K562 (cell line): Measurements from ENCODE around the gene RGS9BP. TPM values are rescaled to one million over a fixed set of nuclear protein-coding genes. Genes with fewer than 3 reads are reported as not detected.
A peak's percentile ranks its signal among the peaks of the same experiment; 100 is the strongest.

ENCODE experiments used
- CBFB ChIP-seq: sonication (generic); formaldehyde crosslinking; IDR thresholded peaks from 2 replicates; pipeline ENCODE4 v1.4.0; 2020; ENCODE audit warnings: mild to moderate bottlenecking, missing genetic modification reagents
- NR3C1 ChIP-seq: sonication (generic); formaldehyde crosslinking; IDR thresholded peaks from 2 replicates; pipeline ENCODE4 v1.8.1; 2022; ENCODE audit warnings: missing genetic modification reagents
- SRSF3 ChIP-seq: fragments of 200-400 bp; formaldehyde crosslinking; IDR thresholded peaks from 2 replicates; pipeline ENCODE4 v1.6.1; 2016; ENCODE audit warnings: mild to moderate bottlenecking, low read length, moderate library complexity; ENCODE audit not compliant: insufficient read depth
- TCF3 ChIP-seq: sonication (generic); formaldehyde crosslinking; IDR thresholded peaks from 2 replicates; pipeline ENCODE4 v1.4.0; 2020; ENCODE audit warnings: mild to moderate bottlenecking, missing genetic modification reagents
- ZBTB12 ChIP-seq: fragments of 250-450 bp; sonication (Bioruptor Pico); IDR thresholded peaks from 2 replicates; pipeline ENCODE4 v1.4.0; 2020
- polyA plus RNA-seq, 8 experiments: library from polyadenylated mRNA; depleted of rRNA in 4 of 8; stranded (reverse) in 5 of 8; unstranded in 3 of 8; fragments of >200 nt; fragmentation: Nextera tagmentation in 2 of 8; fragmentation: Illumina TruSeq in 1 of 8; extraction: Ambion mirVana in 2 of 8; extraction: Trizol in 1 of 8; gene quantifications; 2 replicates each; pipeline versions ENCODE4 v1.2.1 to v1.2.3, GENCODE V29; 2011 to 2014; ENCODE audit warnings: inconsistent platforms in 1 of 8, missing spikeins in 1 of 8
- total RNA-seq, 7 experiments: library from RNA; depleted of rRNA in 6 of 7; stranded (reverse); fragments of >200 nt in 6 of 7; fragmentation: Illumina TruSeq in 2 of 7; extraction: Trizol in 2 of 7; gene quantifications; 2 replicates each; pipeline versions ENCODE4 v1.2.1 to v1.2.3, GENCODE V29; 2011 to 2021; ENCODE audit warnings: low replicate concordance in 1 of 7
- TF ChIP-seq, protein P1 (sequence below): fragments of 450-650 bp; formaldehyde crosslinking; IDR thresholded peaks from 2 replicates; pipeline ENCODE4 v1.4.0; 2020; ENCODE audit warnings: mild to moderate bottlenecking, moderate library complexity
- TF ChIP-seq, protein P2 (sequence below): fragments of 250-450 bp; sonication (Bioruptor Pico); IDR thresholded peaks from 2 replicates; pipeline ENCODE4 v1.9.0; 2021; ENCODE audit warnings: mild to moderate bottlenecking

Gene RGS9BP
- total and polyA plus RNA-seq, 9 of the 15 experiments (the other 6 are each of a cell fraction or from before 2014, with no cell fraction given): 0.03 to 1.3 (median 0.49) TPM

DNA sequence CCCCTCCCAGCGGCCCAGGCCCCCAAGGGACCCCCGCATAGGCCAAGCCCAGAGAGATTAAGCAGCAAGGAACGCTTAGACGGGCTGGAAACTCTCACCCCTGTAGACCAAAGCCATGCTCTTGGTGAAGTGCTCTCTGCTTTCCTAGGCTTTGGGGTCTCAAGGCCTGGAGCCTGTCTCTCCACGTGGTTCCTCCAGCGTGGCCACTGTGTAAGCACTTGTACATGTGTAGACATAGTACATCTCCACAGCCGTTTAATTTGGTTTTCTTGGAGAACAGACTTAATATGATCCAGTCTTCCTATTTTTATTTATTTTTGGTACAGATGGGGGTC is 17.0 kb downstream of the RGS9BP start (continued):
- TF ChIP-seq, protein P1, sequence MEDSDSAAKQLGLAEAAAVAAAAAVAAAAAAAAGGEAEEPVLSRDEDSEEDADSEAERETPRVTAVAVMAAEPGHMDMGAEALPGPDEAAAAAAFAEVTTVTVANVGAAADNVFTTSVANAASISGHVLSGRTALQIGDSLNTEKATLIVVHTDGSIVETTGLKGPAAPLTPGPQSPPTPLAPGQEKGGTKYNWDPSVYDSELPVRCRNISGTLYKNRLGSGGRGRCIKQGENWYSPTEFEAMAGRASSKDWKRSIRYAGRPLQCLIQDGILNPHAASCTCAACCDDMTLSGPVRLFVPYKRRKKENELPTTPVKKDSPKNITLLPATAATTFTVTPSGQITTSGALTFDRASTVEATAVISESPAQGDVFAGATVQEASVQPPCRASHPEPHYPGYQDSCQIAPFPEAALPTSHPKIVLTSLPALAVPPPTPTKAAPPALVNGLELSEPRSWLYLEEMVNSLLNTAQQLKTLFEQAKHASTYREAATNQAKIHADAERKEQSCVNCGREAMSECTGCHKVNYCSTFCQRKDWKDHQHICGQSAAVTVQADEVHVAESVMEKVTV (CRISPR knock-in tag): no peak
- TF ChIP-seq TCF3 (CRISPR knock-in tag) (no peak), SRSF3 (0 out of 2 replicates have a peak, but pooled peaks have one; percentile 65), CBFB (CRISPR knock-in tag) (no peak), ZBTB12 (no peak), NR3C1 (CRISPR knock-in tag) (no peak)
- TF ChIP-seq, protein P2, sequence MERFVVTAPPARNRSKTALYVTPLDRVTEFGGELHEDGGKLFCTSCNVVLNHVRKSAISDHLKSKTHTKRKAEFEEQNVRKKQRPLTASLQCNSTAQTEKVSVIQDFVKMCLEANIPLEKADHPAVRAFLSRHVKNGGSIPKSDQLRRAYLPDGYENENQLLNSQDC (CRISPR knock-in tag): no peak
